Keratinocyte (primary cell): ENCODE results near the gene PLA2R1. TPM values are rescaled to one million over a fixed set of nuclear protein-coding genes. Genes with fewer than 3 reads are reported as not detected.

Experiments
- DNase-seq: peaks from one replicate; pipeline ENCODE4 v3.0.0-alpha.2; 2011; ENCODE audit warnings: low read depth, missing footprints, low spot score
- FAIRE-seq: peaks from 2 replicates; lab custom pipeline; 2011; peaks lifted over from hg19 to GRCh38; lab: Jason Lieb, UNC
- H2AFZ ChIP-seq: 2 replicates; pipeline ENCODE4 v1.6.0; 2012; ENCODE audit warnings: low read length, control low read depth, inconsistent platforms; ENCODE audit not compliant: control insufficient read depth
- H3K27ac ChIP-seq: 2 replicates; pipeline ENCODE4 v1.5.1; 2011; ENCODE audit warnings: low read length; ENCODE audit not compliant: control insufficient read depth, insufficient read depth
- H3K27me3 ChIP-seq: 3 replicates; pipeline ENCODE4 v1.6.0; 2011; ENCODE audit warnings: low read length; ENCODE audit not compliant: control insufficient read depth, insufficient read depth; ENCODE audit errors: extremely low read depth
- H3K36me3 ChIP-seq, 2 experiments: 2 replicates in 1 of 2; 3 replicates in 1 of 2; pipeline ENCODE4 v1.5.1; 2011; ENCODE audit warnings: low read length in 2 of 2, mild to moderate bottlenecking in 1 of 2; ENCODE audit not compliant: control insufficient read depth in 2 of 2, insufficient read depth in 2 of 2; ENCODE audit errors: extremely low read depth in 1 of 2
- H3K4me1 ChIP-seq: 3 replicates; pipeline ENCODE4 v1.5.1; 2011; ENCODE audit warnings: low read length; ENCODE audit not compliant: control insufficient read depth, insufficient read depth; ENCODE audit errors: extremely low read depth
- H3K4me2 ChIP-seq: 3 replicates; pipeline ENCODE4 v1.6.0; 2011; ENCODE audit warnings: low read depth, low read length; ENCODE audit not compliant: control insufficient read depth, insufficient read depth; ENCODE audit errors: extremely low read depth
- H3K4me3 ChIP-seq, 3 experiments: fragments of 200-600 bp in 1 of 3; sonication (generic) in 1 of 3; 2 replicates in 2 of 3; 3 replicates in 1 of 3; pipeline ENCODE4 v1.5.1; 2011 to 2016; ENCODE audit warnings: low read length in 3 of 3, mild to moderate bottlenecking in 3 of 3, control low read depth in 2 of 3, inconsistent platforms in 1 of 3, low read depth in 1 of 3, mixed read lengths in 1 of 3, mixed run types in 1 of 3, moderate library complexity in 1 of 3; ENCODE audit not compliant: control insufficient read depth in 2 of 3, insufficient read depth in 2 of 3; ENCODE audit errors: extremely low read depth in 1 of 3
- H3K79me2 ChIP-seq: 2 replicates; pipeline ENCODE4 v1.6.0; 2012; ENCODE audit warnings: low read length; ENCODE audit not compliant: control insufficient read depth, insufficient read depth
- H3K9ac ChIP-seq: 3 replicates; pipeline ENCODE4 v1.6.0; 2011; ENCODE audit warnings: low read length; ENCODE audit not compliant: control insufficient read depth, insufficient read depth; ENCODE audit errors: extremely low read depth
- H3K9me1 ChIP-seq: 3 replicates; pipeline ENCODE4 v1.6.0; 2011; ENCODE audit warnings: low read length; ENCODE audit not compliant: control insufficient read depth, insufficient read depth; ENCODE audit errors: extremely low read depth
- H3K9me3 ChIP-seq: 2 replicates; pipeline ENCODE4 v1.5.1; 2012; ENCODE audit warnings: low read depth, low read length; ENCODE audit not compliant: control insufficient read depth
- H4K20me1 ChIP-seq: 3 replicates; pipeline ENCODE4 v1.6.0; 2011; ENCODE audit warnings: low read length; ENCODE audit not compliant: control insufficient read depth, insufficient read depth; ENCODE audit errors: extremely low read depth
- EZH2 ChIP-seq: IDR thresholded peaks from one replicate; pipeline ENCODE4 v1.6.1; 2012; ENCODE audit warnings: inconsistent platforms, mild to moderate bottlenecking, low read length, moderate library complexity
- dilution Hi-C: fragments of 300-500 bp; cut with MboI; formaldehyde crosslinking; loops from one replicate; pipeline ENCODE4 v1.7.0; 2020; ENCODE audit warnings: low sequenced_read_pairs; ENCODE audit not compliant: extremely low pct_ligation_motif_present
- polyA plus RNA-seq, 5 experiments: library from polyadenylated mRNA; depleted of rRNA in 3 of 5; stranded (reverse) in 3 of 5; stranded (forward) in 1 of 5; unstranded in 1 of 5; fragments of >200 nt; gene quantifications; 1 replicate in 1 of 5; 2 replicates in 3 of 5; 3 replicates in 1 of 5; pipeline versions ENCODE4 v1.2.1 to v1.2.3, GENCODE V29; 2011 to 2012; ENCODE audit warnings: missing spikeins in 2 of 5, low read depth in 1 of 5, low replicate concordance in 1 of 5
- TF ChIP-seq, protein P1 (sequence below), 3 experiments: IDR thresholded peaks in 1 of 3; conservative IDR thresholded peaks in 1 of 3; optimal IDR thresholded peaks in 1 of 3; 2 replicates in 2 of 3; 3 replicates in 1 of 3; pipeline versions ENCODE3 to v1.5.1; 2011; ENCODE audit warnings: low read length in 3 of 3, mild to moderate bottlenecking in 3 of 3, moderate library complexity in 2 of 3, control low read depth in 1 of 3, inconsistent platforms in 1 of 3; ENCODE audit not compliant: insufficient read depth in 2 of 3; ENCODE audit errors: extremely low read depth in 1 of 3

Gene PLA2R1
- polyA plus RNA-seq, 1 donor (not counting 4 experiments of a cell fraction or from before 2014, with no cell fraction given): 12.3 TPM

DNA sequence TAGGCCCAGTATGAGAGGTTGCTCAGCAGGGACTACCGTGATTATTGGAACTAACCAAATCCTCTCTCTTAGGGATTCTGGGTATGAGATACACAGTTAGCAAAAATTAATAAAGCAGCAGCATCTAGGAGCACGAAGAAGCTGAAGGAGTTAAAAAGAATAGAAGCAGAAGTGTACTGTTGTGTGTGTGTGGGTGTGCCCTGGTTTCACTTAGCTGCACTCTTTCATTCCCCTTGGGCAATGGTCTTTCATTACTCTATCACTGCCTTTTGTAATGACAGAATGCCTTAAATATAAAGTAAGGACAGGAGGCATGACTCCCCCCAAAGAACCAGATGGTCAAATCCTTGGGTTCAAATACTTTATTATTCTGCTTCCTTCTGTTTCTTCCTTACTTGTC, 148.5 kb downstream of the PLA2R1 start:
- DNase-seq: no peak

DNA sequence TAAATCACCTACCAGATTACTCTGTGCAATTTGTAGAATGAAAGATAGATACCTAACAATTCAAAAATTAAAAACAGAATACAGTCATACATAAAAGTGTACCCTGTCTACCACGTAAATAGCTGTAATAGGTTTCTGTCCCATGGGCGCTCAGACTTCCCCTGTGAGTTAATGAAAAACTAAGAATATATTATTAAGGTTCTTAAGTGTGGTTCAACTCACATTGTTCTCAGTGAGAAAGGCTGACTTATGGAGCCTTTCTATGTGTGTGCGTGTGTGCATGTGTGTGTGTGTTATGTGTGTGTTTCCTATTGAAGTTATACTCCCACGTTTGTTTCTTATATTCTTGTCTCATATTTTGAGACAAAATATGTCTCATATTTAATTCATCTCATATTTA, 149.8 kb downstream of the PLA2R1 start:
- no peaks in the 10 kb centered on the region for H3K4me1 ChIP-seq
- no peak overlapping the region for H2AFZ ChIP-seq
- H3K36me3 ChIP-seq: no peaks in the 10 kb centered on the region
- H3K79me2 ChIP-seq: no peaks in the 10 kb centered on the region
- H3K27me3 ChIP-seq: no peaks in the 10 kb centered on the region
- no peak overlapping the region for H3K9ac ChIP-seq
- dilution Hi-C loops: no loop called here
- TF ChIP-seq, protein P1, sequence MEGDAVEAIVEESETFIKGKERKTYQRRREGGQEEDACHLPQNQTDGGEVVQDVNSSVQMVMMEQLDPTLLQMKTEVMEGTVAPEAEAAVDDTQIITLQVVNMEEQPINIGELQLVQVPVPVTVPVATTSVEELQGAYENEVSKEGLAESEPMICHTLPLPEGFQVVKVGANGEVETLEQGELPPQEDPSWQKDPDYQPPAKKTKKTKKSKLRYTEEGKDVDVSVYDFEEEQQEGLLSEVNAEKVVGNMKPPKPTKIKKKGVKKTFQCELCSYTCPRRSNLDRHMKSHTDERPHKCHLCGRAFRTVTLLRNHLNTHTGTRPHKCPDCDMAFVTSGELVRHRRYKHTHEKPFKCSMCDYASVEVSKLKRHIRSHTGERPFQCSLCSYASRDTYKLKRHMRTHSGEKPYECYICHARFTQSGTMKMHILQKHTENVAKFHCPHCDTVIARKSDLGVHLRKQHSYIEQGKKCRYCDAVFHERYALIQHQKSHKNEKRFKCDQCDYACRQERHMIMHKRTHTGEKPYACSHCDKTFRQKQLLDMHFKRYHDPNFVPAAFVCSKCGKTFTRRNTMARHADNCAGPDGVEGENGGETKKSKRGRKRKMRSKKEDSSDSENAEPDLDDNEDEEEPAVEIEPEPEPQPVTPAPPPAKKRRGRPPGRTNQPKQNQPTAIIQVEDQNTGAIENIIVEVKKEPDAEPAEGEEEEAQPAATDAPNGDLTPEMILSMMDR (optimal IDR thresholded peaks at IDR 0.05 in 1 of 3, IDR thresholded peaks at IDR 0.05 in 1 of 3, conservative IDR thresholded peaks at IDR 0.05 in 1 of 3; ENCODE audit: extremely low read depth in 1 of 3, insufficient read depth in 2 of 3, low read length in 3 of 3): no peak
- no peak for TF ChIP-seq EZH2
- no peaks in the 10 kb centered on the region for H3K9me1 ChIP-seq
- FAIRE-seq: no peak
- no peak overlapping the region for H3K4me3 ChIP-seq
- H4K20me1 ChIP-seq: no peaks in the 10 kb centered on the region
- DNase-seq: no peak
- no peaks in the 10 kb centered on the region for H3K9me3 ChIP-seq
- H3K27ac ChIP-seq: no peak overlapping the region
- H3K4me2 ChIP-seq: no peak overlapping the region

More for the DNA sequence above, 148.5 kb downstream of the PLA2R1 start:
- no peaks in the 10 kb centered on the region for H3K79me2 ChIP-seq
- no peak overlapping the region for H3K27ac ChIP-seq
- H3K27me3 ChIP-seq: no peaks in the 10 kb centered on the region
- H2AFZ ChIP-seq: no peak overlapping the region
- TF ChIP-seq EZH2: no peak
- TF ChIP-seq, protein P1 (optimal IDR thresholded peaks at IDR 0.05 in 1 of 3, IDR thresholded peaks at IDR 0.05 in 1 of 3, conservative IDR thresholded peaks at IDR 0.05 in 1 of 3; ENCODE audit: extremely low read depth in 1 of 3, insufficient read depth in 2 of 3, low read length in 3 of 3): no peak
- dilution Hi-C loops: no loop called here
- H3K4me3 ChIP-seq: no peak overlapping the region
- H4K20me1 ChIP-seq: no peaks in the 10 kb centered on the region
- FAIRE-seq: no peak
- no peaks in the 10 kb centered on the region for H3K9me3 ChIP-seq
- H3K4me2 ChIP-seq: no peak overlapping the region
- no peaks in the 10 kb centered on the region for H3K9me1 ChIP-seq
- no peaks in the 10 kb centered on the region for H3K4me1 ChIP-seq
- no peak overlapping the region for H3K9ac ChIP-seq
- no peaks in the 10 kb centered on the region for H3K36me3 ChIP-seq
